Nucleus accumbens (tissue), 56 donors: Measurements from ENCODE around the gene MAPRE3.
A peak's percentile ranks its signal among the peaks of the same experiment; 100 is the strongest.

ENCODE experiments used
- DNase-seq, 56 donors: peaks; one replicate each; lab custom pipeline; 2025; lab: John Stamatoyannopoulos, UW

MAPRE3 gene

GRCh38 chr2:26978061-26978596 is 7.7 kb downstream of the MAPRE3 start:
- peak in 1 of 56 donors; percentile 5 for DNase-seq

DNA sequence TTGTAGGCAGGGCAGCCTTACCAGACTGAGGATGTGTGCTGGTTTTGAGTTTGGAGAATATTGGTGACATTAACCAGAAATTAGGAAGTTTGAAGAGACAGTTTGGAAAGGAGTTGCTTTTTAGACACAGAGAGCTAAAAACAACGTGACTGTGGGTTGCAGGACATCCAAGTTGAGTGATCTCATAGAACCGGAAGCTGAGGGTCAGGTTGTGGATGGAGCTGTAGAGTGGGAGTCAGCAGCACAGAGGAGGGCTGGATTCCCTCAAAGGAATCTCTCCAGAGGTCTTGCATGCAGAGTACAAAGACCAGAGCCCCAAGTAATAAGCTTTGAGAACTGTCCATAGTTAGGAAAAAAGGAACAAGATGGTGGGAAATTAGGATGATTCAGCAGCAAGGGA is 9.3 kb downstream of the MAPRE3 start:
- no peak for DNase-seq

DNA sequence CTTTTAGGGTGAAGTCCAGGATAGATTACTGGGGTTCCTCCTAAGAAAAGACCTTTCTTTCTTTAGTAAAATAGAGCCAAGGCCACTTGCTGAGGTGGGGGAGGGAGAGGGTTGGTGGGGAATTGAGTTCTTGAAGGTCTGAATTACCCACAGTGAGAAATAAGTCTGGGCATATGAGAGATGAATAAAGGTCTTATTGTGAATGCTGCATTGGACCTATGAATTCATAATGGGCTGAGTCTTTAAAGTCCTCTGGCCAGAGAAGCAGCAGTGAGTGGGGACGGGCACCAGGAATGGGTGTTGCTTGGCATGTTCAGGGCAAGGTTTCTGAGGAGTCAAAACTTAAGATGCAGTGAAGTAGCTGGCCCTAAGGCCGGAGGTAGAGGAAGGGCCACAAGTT is 10.5 kb downstream of the MAPRE3 start:
- no peak for DNase-seq

GRCh38 chr2:26982102-26982742 is 11.8 kb downstream of the MAPRE3 start:
- peak in 22 of 56 donors; percentile 7 to 67 (median 30) for DNase-seq

- DNase-seq, result no peak
Measured at GRCh38 chr2:26983746-26984145, 13.3 kb downstream of the MAPRE3 start.

GRCh38 chr2:26985807-26986206 is 15.4 kb downstream of the MAPRE3 start:
- DNase-seq, result no peak

GRCh38 chr2:26986576-26986975 is 16.1 kb downstream of the MAPRE3 start:
- DNase-seq, result no peak

- no peak for DNase-seq
Measured at GRCh38 chr2:26988058-26988860, 17.8 kb downstream of the MAPRE3 start.

DNA sequence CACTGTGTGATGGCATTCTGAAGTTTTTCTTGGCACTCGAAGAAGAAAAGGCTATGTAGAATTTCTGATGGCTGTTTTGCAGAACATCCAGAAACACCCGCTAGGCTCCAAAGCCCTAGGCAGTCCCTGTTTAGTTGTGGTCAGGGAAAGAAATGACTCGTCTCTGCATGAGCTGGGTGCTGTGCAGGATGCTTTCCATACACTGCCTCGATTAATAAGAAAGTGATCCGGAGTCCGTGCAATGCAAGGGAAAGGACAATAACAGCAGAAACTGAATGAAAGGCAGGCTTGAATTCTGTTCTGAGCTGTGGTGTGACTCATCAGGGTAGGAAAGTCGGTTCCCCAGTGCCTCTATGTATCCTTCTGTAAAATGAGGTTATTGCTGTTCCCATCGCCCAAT is 18.7 kb downstream of the MAPRE3 start:
- no peak for DNase-seq

- DNase-seq, result no peak
Measured at GRCh38 chr2:26991717-26992116, 21.3 kb downstream of the MAPRE3 start.

DNA sequence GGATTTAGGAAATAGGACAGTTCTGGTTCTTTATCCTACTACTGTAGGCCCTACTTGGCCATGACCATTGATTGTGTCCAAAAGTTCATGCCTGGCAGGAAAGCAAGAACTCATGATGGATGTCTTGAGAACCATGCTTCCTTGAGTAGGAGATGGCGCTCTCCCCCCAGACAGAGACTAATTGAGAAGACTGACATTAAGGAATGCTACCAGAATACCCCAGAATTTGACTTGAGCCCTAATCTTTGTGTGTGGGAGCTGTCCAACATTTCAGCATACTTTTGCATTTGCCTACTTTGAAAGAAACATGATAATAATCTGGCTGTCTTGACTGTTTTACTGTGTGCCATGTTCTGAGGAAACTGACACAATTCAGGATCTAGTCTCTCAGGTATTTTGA is 23.3 kb downstream of the MAPRE3 start:
- DNase-seq, result no peak

DNA sequence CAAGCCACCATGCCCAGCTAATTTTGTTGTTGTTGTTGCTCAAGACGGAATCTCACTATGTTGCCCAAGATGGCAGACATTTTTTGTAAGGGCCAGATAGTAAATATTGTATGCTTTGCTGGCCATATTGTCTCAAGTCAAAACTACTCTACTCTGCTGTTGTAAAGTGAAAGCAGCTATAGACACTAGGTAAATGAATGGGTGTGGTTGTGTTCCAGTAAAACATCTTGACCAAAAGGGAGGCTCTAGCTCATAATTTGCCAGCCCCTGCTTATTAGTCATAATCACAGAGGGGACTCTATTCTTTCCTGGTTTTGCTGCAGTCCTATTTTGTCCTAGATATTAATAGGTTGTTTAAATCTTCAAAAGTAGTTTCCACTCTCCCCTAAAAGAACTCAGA is 24.5 kb downstream of the MAPRE3 start:
- DNase-seq, result no peak

DNA sequence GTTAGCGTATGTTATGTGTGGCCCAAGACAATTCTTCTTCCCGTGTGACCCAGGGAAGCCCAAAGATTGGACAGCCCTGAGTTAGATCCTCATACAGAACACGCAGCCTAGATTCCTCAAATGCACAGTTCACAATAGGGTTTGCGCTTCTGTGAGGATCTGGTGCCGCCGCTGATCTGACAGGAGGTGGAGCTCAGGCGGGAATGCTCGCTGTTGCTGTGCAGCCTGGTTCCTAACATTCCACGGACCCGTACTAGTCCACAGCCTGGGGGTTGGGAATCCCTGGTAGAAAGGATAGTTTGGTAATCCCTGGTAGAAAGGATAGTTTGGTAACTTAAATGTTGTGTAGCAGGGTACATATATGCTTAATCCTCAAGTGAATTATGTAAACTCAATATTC is 27.0 kb downstream of the MAPRE3 start:
- DNase-seq, result no peak

- DNase-seq, result no peak
Measured at GRCh38 chr2:26998323-26998722, 27.9 kb downstream of the MAPRE3 start.

DNA sequence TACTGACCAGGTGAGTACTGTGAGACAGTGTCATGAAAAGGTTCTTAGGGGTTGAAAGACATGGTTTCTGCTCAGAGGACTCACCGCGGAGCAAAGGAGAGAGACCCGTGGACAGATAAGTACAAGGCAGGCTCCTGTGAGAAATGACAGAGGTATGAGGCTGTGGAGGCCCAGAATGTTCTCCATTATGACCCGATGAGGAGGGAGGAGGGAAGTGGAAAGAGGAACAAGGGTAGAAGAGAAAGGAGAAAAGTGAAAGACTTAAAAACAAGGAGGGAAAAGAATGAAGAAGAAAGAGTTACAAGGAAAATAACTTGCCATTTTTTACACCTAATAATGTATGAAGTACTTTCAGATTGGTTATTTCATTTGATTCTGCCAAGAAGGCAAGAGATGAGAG is 29.8 kb downstream of the MAPRE3 start:
- no peak for DNase-seq

DNA sequence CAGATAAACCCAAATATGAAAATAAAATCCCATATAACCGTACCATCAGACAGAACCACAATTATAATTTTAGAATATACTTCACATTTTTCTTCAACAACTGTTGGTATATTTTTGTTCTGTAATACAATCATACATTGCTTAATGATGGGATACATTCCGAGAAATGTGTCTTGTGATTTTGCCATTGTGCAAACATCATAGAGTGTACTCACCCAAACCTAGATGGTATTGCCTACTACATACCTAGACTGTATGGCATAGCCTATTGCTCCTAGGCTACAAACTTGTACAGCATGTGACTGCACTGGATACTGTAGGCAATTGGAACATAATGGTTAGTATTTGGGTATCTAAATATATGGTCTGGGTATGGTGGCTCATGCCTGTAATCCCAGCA is 30.6 kb downstream of the MAPRE3 start:
- DNase-seq, result no peak

GRCh38 chr2:27001950-27002349 is 31.5 kb downstream of the MAPRE3 start:
- DNase-seq, result peak in 5 of 56 donors; percentile 13 to 55 (median 13)

GRCh38 chr2:27003007-27003406 is 32.6 kb downstream of the MAPRE3 start:
- DNase-seq, result peak in 1 of 56 donors; percentile 41

- DNase-seq, result peak in 1 of 56 donors; percentile 32
Measured at GRCh38 chr2:27003857-27004256, 33.4 kb downstream of the MAPRE3 start.

GRCh38 chr2:27006602-27007415 is 36.4 kb downstream of the MAPRE3 start:
- DNase-seq, result no peak
